Right atrium auricular region (tissue), 2 donors: ENCODE data around the gene SHC4. TPM values are rescaled to one million over a fixed set of nuclear protein-coding genes. Genes with fewer than 3 reads are reported as not detected.

Experiments used
- DNase-seq: peaks from one replicate; pipeline ENCODE4 v3.0.0-alpha.2; 2019; ENCODE audit warnings: low spot score
- H3K27ac ChIP-seq, 2 donors: fragments of 200-600 bp; sonication (generic); 1 replicate in 1 of 2; 2 replicates in 1 of 2; pipeline ENCODE4 v1.5.1; 2016 to 2019
- H3K27me3 ChIP-seq, 2 donors: fragments of 200-600 bp; sonication (generic); one replicate each; pipeline versions ENCODE4 v1.5.1 to v1.6.0; 2017 to 2019
- H3K36me3 ChIP-seq: fragments of 200-600 bp; sonication (generic); one replicate; pipeline ENCODE4 v1.5.1; 2016
- H3K4me1 ChIP-seq, 2 donors: fragments of 200-600 bp; sonication (generic); one replicate each; pipeline versions ENCODE4 v1.5.1 to v1.6.0; 2017 to 2019
- H3K4me3 ChIP-seq, 2 donors: fragments of 200-600 bp; sonication (generic); 1 replicate in 1 of 2; 2 replicates in 1 of 2; pipeline ENCODE4 v1.5.1; 2017 to 2019; ENCODE audit warnings: mild to moderate bottlenecking in 1 of 2, moderate library complexity in 1 of 2
- H3K9me3 ChIP-seq, 2 donors: fragments of 200-600 bp; sonication (generic); one replicate each; pipeline ENCODE4 v1.5.1; 2019
- CTCF ChIP-seq, 2 donors: fragments of 200-600 bp; sonication (generic); IDR thresholded peaks; one replicate each; pipeline ENCODE4 v1.5.1; 2019; ENCODE audit warnings: antibody characterized with exemption in 2 of 2
- total RNA-seq, 2 donors: library from RNA; depleted of rRNA; stranded (reverse); fragments of >200 nt; gene quantifications; one replicate each; pipeline ENCODE4 v1.1.0, GENCODE V29; 2016

The SHC4 gene
- total RNA-seq, 2 donors from 2014 or later = 4.9 to 5.3 TPM

- TF ChIP-seq CTCF (IDR thresholded peaks at IDR 0.05) = no peak
- Histone ChIP-seq H3K36me3 (no peaks in the 10 kb centered on the region), H3K27ac (peak overlapping the region; percentile 56 to 59), H3K4me3 (no peak overlapping the region), H3K4me1 (no peaks in the 10 kb centered on the region), H3K9me3 (no peaks in the 10 kb centered on the region), H3K27me3 (no peaks in the 10 kb centered on the region)
- DNase-seq = no peak
Measured at GRCh38 chr15:48888836-48889235, 74.9 kb downstream of the SHC4 start.

GRCh38 chr15:48888191-48888590, 75.5 kb downstream of the SHC4 start:
- no peak for TF ChIP-seq CTCF (IDR thresholded peaks at IDR 0.05)
- Histone ChIP-seq H3K36me3 (no peaks in the 10 kb centered on the region), H3K9me3 (no peaks in the 10 kb centered on the region), H3K27me3 (no peaks in the 10 kb centered on the region), H3K27ac (no peak overlapping the region), H3K4me1 (no peaks in the 10 kb centered on the region), H3K4me3 (no peak overlapping the region)
- DNase-seq = no peak

GRCh38 chr15:48887144-48887543, 76.6 kb downstream of the SHC4 start:
- no peak overlapping the region for H3K27ac ChIP-seq
- H3K36me3 ChIP-seq = no peaks in the 10 kb centered on the region
- no peak overlapping the region for H3K4me3 ChIP-seq
- no peaks in the 10 kb centered on the region for H3K9me3 ChIP-seq
- H3K27me3 ChIP-seq = no peaks in the 10 kb centered on the region
- no peaks in the 10 kb centered on the region for H3K4me1 ChIP-seq
- TF ChIP-seq CTCF (IDR thresholded peaks at IDR 0.05) = no peak
- no peak for DNase-seq

- DNase-seq = no peak
Measured at GRCh38 chr15:48883699-48884098, 80.0 kb downstream of the SHC4 start.

GRCh38 chr15:48880070-48880634, 83.6 kb downstream of the SHC4 start:
- no peaks in the 10 kb centered on the region for H3K27me3 ChIP-seq
- TF ChIP-seq CTCF (IDR thresholded peaks at IDR 0.05) = no peak

More at GRCh38 chr15:48883699-48884098, 80.0 kb downstream of the SHC4 start:
- Histone ChIP-seq H3K9me3 (no peaks in the 10 kb centered on the region), H3K36me3 (no peaks in the 10 kb centered on the region), H3K27ac (no peak overlapping the region), H3K27me3 (no peaks in the 10 kb centered on the region), H3K4me3 (no peak overlapping the region), H3K4me1 (peaks cover 0 to 21% of the 10 kb centered on the region in 2 donors)
- no peak for TF ChIP-seq CTCF (IDR thresholded peaks at IDR 0.05)

More at GRCh38 chr15:48880070-48880634, 83.6 kb downstream of the SHC4 start:
- DNase-seq = no peak
- Histone ChIP-seq H3K36me3 (no peaks in the 10 kb centered on the region), H3K4me1 (peaks cover 0 to 22% of the 10 kb centered on the region in 2 donors), H3K27ac (no peak overlapping the region), H3K9me3 (no peaks in the 10 kb centered on the region), H3K4me3 (no peak overlapping the region)
